SHP77 treated with DMSO at 0.1 percent for 48 hours (cell line): ENCODE measurements around the gene EFNA5.
"Not testable (repeated sequence)": the region's sequence is repeated elsewhere in the genome, so short reads cannot be mapped to it uniquely, and the experiment has no call there.

ENCODE experiments used
- DNase-seq: peaks from one replicate; lab custom pipeline; 2025; lab: John Stamatoyannopoulos, UW

Gene EFNA5

DNA sequence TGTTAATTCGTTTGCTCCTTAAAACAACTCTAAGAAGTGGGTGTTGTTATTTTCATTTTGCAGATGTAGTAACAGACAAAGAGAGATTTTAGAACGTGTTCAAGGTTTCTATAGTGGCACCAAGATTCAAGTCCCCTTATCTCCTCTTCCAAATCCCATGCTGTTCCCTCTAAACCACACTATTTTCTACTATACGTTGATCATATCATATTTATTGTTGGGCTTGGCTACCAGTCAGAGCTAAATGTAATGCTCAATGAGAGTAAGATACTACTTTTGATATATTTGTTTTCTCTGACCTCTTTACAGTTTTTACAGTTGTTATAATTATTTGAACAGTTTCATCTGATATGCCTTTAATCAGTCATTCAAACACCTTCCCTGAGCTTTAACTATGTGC, 212.9 kb downstream of the EFNA5 start:
- no peak for DNase-seq

DNA sequence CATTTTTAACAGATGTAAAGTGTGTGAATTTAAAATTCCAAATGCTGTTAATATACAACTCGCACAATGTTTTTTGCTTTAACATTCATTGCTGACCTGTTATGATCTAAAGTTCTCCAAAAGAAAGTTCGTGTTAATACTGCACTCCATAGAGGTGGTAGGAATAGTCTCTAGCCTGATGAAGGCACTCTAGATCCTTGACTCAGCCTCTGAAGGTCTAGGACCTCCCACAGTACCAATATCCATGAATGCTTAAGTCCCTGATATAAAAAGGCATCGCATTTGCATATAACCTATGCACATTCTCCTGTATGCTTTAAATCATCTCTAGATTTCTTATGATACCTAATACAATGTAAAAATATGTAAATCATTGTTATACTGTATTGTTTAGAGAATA, 213.6 kb downstream of the EFNA5 start:
- no peak for DNase-seq

DNA sequence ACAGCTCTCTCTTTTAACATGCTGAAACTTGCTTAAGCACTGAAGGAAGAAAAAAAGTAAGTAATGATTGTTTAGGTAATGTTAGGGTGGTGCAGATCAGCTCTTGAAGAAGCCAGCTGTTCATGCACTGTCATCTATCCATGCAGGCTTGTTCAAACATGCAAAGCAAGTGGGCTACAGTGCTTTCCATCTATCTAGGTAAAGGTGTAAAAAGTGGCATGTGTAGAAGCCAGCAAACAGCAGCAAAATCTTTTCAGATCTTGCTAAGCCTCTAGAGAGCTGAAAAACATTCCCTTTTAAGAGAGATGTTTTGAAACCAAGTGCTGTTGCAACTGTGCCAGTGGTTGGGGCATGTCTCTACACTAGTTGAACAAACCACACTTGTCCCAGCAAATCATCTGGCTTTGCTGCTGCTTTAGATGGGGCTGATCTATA, 214.4 kb downstream of the EFNA5 start:
- DNase-seq: no peak

DNA sequence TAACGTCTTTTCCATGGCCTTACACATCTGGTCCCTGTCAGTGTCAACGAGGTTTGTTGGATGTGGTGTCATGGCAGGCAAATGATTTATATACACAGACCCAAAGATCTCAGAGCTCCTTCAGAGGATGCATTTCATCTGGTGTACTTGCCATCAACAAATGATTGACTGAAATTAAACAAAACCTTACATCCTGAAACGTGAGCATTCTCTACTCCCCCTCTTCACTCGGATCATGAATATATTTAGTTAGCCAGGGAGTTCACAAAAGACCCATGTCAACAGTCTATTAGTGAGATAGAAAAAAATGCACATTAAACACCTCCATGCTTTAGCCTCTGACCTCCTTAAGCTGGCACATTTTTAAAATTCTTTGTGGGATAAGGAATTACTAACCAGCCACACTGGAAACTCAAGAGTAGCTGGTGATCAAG, 215.6 kb downstream of the EFNA5 start:
- no peak for DNase-seq

DNA sequence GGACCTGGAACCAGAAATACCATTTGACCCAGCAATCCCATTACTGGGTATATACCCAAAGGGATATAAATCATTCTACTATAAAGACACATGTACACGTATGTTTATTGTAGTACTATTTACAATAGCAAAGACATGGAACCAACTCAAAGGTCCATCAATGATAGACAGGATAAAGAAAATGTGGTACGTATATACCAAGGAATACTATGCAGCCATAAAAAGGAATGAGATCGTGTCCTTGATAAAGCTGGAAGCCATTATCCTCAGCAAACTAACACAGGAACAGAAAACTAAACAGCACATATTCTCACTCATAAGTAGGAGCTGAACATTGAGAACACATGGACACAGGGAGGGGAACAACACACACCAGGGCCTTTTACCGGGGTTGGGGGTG, 218.9 kb downstream of the EFNA5 start:
- not testable (repeated sequence) for DNase-seq

DNA sequence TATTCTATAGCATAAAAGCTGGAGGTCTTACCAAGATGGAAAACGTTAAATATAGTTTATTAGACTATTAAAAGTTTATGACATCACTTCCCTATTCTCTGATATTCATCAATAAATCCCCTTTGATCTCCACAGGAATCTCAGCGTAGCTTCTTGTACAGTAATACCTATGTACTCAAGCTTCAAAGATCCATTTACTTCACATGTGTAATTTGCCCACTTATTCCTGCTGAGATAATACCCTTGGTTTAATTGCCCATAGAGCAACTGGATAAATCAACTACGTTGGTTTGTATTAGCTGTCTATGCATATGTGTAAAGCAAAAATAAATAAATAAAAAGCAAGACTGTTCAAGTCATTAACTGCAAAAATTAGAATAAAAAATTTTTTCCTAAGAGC, 219.7 kb downstream of the EFNA5 start:
- no peak for DNase-seq

DNA sequence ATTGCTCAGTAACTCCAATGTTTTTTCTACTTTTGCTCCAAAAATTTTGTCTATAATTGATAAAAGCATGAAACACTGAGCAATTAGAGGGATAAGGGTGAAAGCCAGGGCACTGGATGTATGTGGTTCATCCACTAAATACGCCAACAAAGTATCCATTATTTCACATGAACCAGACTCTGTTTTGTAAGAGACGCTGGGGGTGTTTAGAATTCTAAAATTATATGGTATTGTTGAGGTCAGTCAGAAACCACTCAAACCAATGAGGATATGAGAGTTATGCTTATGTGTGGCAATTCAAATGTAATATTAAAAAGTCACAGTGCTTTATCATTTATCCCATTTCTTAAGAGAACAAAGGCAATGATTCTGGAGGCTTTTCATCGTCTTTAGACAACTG, 220.2 kb downstream of the EFNA5 start:
- no peak for DNase-seq

DNA sequence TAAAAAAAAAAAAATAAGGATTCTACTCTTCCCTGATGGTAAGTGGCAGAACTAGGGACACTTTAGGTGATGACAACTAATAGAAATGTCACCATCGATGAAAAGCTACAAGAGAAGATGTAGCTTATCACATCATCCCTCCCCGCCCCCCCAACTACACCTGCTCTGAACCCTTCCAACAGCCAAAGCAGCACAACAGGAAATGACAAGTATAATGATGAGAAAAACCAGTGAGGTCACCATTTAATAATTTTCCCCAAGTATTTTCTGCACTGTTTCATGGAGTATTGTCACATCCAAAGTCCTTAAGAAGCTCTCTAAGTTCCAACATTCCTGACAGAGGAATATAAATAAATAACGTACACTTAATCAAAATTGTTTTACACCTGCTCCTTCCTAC, 221.4 kb downstream of the EFNA5 start:
- no peak for DNase-seq

DNA sequence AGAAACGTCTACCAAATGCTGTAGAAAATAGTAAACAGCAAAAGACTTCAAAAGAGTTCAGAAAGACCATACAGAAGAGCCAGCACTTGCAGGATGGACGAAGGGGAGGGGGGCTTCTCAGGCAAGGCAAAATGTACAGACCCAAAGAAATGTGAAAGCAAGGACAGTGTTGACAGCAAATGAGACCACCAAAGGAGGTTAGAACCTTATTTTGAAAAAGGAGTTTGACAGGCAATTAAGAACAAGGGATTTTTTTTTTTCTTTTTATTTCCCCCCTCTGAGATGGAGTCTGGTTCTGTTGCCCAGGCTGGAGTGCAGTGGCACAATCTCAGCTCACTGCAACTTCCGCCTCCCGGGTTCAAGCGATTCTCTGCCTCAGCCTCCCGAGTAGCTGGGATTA, 223.2 kb downstream of the EFNA5 start:
- DNase-seq: no peak

DNA sequence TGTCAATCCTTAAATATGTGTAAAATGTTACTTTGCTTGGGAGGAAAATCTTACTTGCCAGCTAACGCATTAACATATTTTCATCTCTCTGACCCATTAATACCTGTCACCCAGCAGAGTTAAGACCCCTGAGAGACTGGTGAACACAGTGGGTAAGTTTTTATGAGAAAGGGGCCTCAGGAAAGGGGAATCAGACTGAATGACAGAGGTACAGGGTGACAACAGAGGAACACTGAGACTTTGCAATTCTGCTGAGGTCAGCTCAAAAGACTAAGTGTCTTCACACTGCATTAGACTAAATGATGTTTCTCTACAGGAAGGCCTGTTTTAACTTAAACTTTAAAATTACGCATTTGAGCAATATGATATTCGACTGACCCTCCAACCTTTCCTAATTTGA, 223.8 kb downstream of the EFNA5 start:
- no peak for DNase-seq

DNA sequence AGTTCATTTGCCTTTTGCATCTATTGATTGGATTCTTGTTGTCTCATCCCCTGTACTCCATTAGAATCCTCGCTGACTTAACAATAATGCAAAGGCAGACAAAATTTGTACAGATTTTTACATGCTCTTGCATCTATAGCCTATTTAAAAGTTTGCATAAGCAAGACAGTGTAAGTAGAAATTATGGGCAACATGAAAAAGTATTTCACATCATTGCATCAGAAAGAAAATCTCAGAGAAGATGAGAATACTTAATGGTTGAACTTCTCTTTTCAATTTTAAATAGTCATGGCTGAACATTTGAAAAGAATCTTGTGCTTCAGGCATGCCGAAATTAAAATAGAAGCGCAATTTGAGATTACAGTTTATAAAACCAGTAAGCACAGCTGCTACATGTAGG, 226.4 kb downstream of the EFNA5 start:
- DNase-seq: no peak

DNA sequence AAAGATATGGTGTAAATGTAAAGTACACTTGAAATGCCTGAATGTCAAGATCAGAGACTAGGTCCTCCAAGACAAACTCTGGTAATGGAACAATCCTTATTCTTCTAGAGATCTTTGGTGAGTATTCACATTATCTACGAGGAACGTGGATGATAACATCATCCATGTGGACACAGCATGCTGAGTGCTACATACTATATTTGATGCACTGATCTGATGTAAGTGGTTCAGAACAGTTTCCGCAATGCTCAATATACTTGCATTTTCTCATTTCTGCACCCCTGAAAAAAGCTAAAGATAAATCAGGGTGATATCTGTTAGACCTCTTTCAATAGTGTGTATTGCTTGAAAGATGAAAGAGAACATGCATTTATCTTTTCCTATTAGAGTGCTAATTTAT, 226.8 kb downstream of the EFNA5 start:
- DNase-seq: no peak

DNA sequence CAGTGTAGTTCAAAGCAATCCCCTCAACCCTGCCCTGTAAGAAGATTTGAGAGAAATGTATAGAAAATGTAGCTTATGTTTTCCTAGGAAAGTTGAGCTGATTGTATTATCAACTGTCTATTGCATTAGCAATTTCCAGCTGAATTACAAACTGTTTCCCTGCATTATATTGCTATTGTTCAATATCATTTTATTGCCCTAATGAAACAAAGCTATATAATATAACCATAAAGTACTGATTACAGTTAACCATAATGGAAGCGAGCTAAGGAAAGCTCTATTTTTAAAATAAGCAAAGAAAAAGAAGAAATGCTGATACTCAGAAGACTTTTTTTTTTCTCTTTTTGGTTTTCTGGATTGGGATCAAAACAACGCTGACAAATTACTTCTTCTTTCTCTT, 228.3 kb downstream of the EFNA5 start:
- no peak for DNase-seq

DNA sequence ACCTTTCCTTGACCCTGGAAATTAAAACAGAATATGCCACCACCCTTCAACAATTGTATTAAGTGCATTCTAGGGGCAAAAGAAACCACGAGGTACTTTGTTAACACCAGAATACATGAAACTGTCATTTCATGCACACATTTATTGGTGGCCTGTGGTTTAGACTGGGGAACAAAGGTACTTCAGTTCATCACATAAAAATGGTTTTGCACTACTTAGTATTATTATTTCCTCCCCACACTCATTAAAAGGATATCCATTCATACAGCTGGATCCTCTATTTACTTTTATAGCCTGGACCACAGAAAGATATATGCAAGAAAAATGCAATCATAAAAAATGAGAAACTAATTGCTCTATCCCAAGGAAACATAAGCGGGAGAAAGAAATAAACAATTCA, 230.9 kb downstream of the EFNA5 start:
- DNase-seq: no peak

DNA sequence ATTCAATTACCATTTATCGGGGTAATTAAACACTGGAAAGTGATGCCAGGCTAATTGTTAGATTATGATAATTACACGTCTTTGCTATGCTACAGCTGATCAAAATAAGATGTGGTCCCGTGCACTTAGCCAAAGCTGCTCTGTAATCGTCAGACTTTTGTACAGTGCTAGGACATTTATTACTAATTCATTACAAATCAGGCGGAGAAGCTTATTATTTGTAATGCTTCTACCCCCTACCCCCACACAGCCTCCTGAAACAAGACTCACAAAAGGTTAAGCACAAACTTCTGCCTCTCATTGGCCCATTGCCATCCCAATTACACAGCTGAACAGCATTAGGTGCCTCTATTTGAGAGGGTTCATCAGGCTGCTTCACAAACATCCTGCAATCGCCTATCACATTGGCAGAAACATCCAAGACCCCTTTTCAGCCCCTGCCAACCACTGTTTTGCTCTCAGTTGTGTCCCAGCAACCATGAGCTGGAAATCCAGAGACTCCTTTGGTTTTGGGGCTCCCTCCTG, 232.7 kb downstream of the EFNA5 start:
- DNase-seq: no peak

DNA sequence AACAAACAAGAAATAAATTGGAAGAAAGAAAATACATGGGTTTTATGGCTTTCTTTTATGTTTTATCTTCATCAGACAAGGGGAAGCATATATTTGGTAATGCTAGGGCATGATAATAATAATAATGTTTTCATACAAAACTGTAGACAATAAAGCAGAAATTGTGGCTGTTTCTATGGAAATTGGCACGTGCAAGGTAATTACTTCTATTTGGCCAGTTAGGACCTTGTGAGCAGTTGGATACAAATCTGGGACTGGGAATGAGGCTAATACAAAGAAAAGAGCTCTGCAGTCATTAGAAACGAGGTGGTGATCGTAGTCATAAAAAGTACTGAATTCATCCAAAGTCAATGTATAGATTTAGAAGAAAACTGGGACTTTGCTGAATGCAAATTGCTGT, 233.6 kb downstream of the EFNA5 start:
- no peak for DNase-seq

DNA sequence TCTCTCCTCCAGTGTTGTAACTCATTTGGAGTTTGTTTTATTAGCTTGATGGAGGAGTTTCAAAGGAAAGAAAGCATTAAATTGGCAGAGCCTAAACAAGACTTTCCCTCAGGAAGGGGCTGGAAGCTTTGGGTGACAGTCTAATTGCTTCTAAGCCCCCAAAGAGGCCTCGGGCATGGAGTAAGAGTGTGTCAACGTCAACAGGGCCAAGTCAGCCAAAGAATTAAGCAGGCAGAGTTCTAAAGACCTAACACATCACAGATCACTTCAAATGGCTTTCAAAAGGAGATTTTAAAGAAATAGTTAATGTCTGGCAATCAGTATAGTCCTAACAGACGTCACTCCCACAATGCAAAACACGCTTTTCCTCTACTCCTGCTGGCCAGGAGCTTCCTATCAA, 234.5 kb downstream of the EFNA5 start:
- no peak for DNase-seq

DNA sequence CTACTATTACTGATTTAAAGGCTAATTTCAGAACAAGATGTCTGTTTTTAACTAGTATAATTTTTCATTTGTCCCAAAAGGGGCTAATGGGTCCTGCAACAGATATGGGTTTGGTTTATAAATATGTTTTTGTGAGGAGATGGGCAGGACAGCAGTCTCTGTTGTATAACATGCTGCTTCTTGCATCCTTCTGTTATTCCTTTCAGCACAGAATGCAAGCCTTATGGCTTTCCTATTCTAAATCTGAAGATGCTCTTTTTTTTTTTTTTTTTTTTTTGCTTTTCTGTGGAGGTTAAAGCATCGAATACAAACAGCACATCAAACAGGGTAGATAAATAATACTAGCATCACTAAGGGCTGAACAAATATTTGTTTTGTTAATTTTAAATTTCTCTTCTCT, 235.7 kb downstream of the EFNA5 start:
- DNase-seq: no peak

DNA sequence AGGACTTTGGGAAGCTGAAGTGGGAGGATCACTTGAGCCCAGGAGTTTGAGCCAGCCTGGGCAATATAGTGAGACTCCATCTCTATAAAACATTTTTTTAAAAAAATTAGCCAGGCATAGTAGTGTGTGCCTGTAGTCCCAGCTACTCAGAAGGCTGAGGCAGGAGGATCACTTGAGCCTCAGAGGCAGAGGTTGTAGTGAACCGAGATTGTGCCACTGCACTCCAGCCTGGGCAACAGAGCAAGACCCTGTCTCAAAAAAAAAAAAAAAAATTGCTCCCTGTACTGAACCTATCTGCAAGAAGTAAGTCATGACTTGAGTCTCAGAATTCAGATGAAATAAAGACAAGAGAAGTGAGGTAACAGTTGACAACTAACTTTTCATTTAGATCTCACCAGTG, 237.1 kb downstream of the EFNA5 start:
- not testable (repeated sequence) for DNase-seq

DNA sequence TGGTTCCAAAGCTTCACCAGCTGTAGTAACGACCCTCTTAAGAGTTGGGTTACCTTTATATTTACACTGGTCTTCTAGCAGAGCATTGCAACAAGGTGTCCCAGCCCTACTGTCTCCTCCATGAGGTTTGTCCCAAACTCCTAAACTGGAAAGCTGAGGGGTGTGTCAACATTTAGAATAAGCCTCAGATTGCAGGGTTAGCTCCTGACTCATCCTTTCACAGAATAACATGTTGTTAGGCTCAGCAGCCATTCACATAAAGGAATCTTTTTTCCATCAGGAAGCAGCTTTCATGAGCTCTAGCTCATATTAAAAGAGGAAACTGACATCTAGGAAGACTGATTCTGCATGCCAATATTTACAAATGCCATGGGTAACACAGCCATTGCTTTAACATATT, 238.7 kb downstream of the EFNA5 start:
- no peak for DNase-seq

DNA sequence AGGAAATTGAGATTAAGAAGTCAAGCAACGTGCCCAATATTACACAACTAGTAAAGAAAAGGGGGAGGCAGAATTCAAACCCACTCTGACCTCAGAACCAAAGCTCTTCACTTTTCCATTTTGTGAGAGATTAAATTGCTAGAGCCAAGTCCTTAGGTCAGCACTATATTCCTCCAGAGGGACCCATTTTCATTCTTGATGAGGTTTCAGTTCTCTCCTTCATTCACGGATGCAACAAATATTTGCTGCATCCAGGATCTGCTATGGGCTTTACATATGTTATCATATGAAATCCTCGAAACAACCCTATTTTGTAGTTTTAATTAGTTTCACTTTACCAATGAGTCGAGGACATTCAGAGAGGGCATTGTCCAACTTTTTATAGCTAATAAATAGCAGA, 239.2 kb downstream of the EFNA5 start:
- no peak for DNase-seq

DNA sequence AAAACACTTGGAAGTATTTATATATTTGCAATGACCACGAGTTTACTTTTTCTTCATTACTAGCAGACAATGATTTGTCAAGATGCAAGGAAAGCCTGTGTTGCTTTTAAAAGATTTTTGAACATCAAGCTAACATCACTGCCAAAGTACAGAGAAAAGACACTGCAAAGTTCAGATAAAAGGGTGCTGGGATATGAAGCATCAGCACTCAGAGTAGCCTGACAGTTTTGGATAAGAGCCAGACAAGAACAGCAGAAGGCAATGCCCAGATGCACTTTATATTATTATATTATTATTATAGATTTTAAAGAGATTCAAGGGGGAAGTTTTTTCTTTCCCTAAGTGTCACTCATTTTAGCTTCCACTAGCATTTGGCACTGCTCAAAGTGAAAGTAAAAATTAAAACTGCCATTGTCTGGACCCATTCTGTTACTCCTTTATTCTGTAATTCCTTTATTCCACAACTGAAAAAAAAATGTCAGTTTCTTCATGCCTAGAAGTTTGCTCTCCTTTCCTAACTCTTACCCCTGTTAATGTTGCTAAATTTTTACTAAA, 240.6 kb downstream of the EFNA5 start:
- DNase-seq: no peak

DNA sequence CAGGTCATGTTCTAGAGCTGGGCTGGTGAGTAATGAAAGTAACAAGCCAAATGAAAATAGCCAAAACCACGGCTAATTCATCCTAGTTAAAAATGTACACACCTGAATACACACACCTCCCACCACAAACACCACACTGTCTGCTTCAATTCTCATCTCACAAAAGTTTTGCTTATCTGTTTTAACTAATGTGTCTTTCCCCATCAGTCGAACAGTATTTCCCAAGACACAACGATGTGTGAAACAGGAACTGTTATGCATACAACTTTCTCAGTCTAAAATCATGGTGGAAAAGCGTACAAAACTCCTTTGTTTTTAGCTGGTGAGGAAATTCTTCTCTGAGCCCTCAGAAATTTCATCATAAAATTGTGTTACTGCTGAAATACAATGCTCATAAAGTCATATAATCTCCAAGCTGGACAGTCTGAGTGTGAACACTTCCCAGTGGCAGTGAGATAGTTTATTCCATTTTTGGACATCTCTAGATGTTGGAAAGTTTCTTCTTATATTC, 242.4 kb downstream of the EFNA5 start:
- no peak for DNase-seq

DNA sequence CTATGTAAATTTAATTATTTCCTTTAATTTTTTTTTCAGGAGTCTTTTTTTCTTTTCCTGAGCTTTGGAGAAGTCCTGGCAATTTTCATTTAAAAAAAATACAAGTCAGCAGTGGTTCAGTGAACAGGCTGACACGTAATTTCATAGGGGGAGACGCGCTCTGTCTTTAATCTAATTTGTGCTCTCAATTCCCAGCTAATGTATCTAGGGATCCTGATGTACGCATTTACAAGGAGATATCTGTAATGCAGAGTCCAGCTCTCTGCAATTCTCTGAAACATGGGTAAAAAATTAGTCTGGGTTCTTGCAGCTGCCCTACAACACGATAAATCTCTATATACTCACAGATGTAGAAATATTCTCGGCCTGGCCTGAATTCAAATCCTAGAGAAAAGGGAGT, 243.9 kb downstream of the EFNA5 start:
- no peak for DNase-seq
